ENCODE measurements around the gene OR2M2. TPM values are rescaled to one million over a fixed set of nuclear protein-coding genes. Genes with fewer than 3 reads are reported as not detected.

The OR2M2 gene
- total and polyA plus RNA-seq, 9 of the 15 experiments (the other 6 are each of a cell fraction or from before 2014, with no cell fraction given): not detected

- intact Hi-C loops (cut with micrococcal nuclease): no loop called here
- ChIA-PET POLR2A (no interaction called here), CTCF (ENCODE audit: low intra/inter-chr PET ratio) (no interaction called here)
- Histone ChIP-seq H3K79me2 (ENCODE audit: control insufficient read depth, insufficient read depth, low read length) (no peaks in the 10 kb centered on the region), H3K4me2 (ENCODE audit: insufficient read depth, low read length) (no peak overlapping the region), H3K27me3 (ENCODE audit: control insufficient read depth in 2 of 2, insufficient read depth in 2 of 2, low read length in 2 of 2) (no peaks in the 10 kb centered on the region), H3K36me3 (ENCODE audit: control insufficient read depth, insufficient read depth, low read length) (no peaks in the 10 kb centered on the region), H2AFZ (ENCODE audit: low read depth, low read length) (no peak overlapping the region), H3K9ac (ENCODE audit: insufficient read depth in 1 of 2, low read depth in 2 of 2, low read length in 2 of 2) (no peak overlapping the region), H3K4me1 (replicated peaks in 1 of 2; ENCODE audit: control insufficient read depth in 2 of 2, insufficient read depth in 2 of 2, low read length in 2 of 2) (no peaks in the 10 kb centered on the region), H3K9me3 (replicated peaks; ENCODE audit: control insufficient read depth, insufficient read depth, low read depth, low read length) (peaks cover 2% of the 10 kb centered on the region; the same call in 1 of the 2 replicates), H3K27ac (ENCODE audit: extremely low read depth, low read depth, low read length) (no peak overlapping the region), H4K20me1 (replicated peaks; ENCODE audit: control insufficient read depth, insufficient read depth, low read length) (no peaks in the 10 kb centered on the region), H3K9me1 (ENCODE audit: control insufficient read depth, insufficient read depth, low read length) (no peaks in the 10 kb centered on the region), H3K4me3 (no peak overlapping the region)
- in situ Hi-C loops (cut with MboI): no loop called here
- FAIRE-seq (no peak), ATAC-seq (no peak), DNase-seq (ENCODE audit: extremely low read depth in 1 of 4, low spot score in 3 of 4) (no peak)
- WGBS (ENCODE audit: insufficient coverage, low coverage, missing lambda C conversion rate): 3% methylated on average over 6 of the region's 6 CpGs
- TF ChIP-seq ZNF324 (CRISPR knock-in tag; IDR thresholded peaks at IDR 0.05): no peak
- TF ChIP-seq ELF2 (CRISPR knock-in tag; IDR thresholded peaks at IDR 0.05): no peak
- TF ChIP-seq POLR2A (conservative IDR thresholded peaks at IDR 0.05): no peak
- no peak for TF ChIP-seq E2F8 (IDR thresholded peaks at IDR 0.05; ENCODE audit: low read depth, partially characterized antibody)
- no peak for TF ChIP-seq SRF (CRISPR knock-in tag; IDR thresholded peaks at IDR 0.05)
- TF ChIP-seq GTF2A2 (tag; IDR thresholded peaks at IDR 0.05): no peak
- no peak for TF ChIP-seq CBFA2T2 (conservative IDR thresholded peaks at IDR 0.05)
- TF ChIP-seq THAP7 (CRISPR knock-in tag; IDR thresholded peaks at IDR 0.05): no peak
- no peak for TF ChIP-seq SRSF7 (optimal IDR thresholded peaks at IDR 0.05; ENCODE audit: low read depth, low read length)
- no peak for TF ChIP-seq TGIF2 (CRISPR knock-in tag; IDR thresholded peaks at IDR 0.05)
- TF ChIP-seq KDM4B (IDR thresholded peaks at IDR 0.05; ENCODE audit: borderline replicate concordance in 2 of 2, low read depth in 1 of 2): no peak
- TF ChIP-seq HDAC3 (IDR thresholded peaks at IDR 0.05; ENCODE audit: borderline replicate concordance, partially characterized antibody): no peak
- no peak for TF ChIP-seq BRF2 (IDR thresholded peaks at IDR 0.05; ENCODE audit: borderline replicate concordance, insufficient read depth, insufficient read length)
- TF ChIP-seq KDM2B (CRISPR knock-in tag; IDR thresholded peaks at IDR 0.05): no peak
- TF ChIP-seq PHF8 (IDR thresholded peaks at IDR 0.05; ENCODE audit: borderline replicate concordance, low read length): no peak
- TF ChIP-seq RUNX1 (IDR thresholded peaks at IDR 0.05; ENCODE audit: low read depth): no peak
- BruUV-seq (replicated peaks): no TSS peak
Measured at GRCh38 chr1:248152056-248152827, 22.4 kb upstream of the OR2M2 start.
